ENCODE results near the gene VSTM5.

- TF ChIP-seq CTCF (IDR thresholded peaks at IDR 0.05) (no peak), POLR2A (IDR thresholded peaks at IDR 0.05) (no peak)
Observed at GRCh38 chr11:93775289-93775688, 75.1 kb downstream of the VSTM5 start.
